ENCODE results near the gene ROPN1.

Gene ROPN1

DNA sequence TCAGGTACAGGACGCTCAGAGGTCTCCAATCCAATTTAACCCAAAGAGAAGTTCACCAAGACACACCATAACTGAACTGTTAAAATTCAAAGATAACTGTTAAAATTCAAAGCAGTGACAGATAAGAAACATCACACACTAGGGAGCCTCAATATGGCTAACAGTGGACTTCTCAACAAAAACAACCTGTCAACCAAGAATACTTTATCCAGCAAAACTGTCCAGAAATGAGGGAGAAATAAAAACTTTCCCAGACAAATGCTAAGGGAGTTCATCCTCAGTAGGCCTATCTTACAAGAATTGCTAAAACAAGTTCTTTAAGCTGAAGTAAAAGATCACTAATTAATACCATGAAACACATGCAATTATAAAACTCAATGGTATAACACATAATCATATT is 71.5 kb downstream of the ROPN1 start:
- Histone ChIP-seq H3K4me1 (ENCODE audit: control extremely low read depth in 1 of 4, control insufficient read depth in 4 of 4, insufficient read depth in 4 of 4, low read length in 3 of 4) (no peaks in the 10 kb centered on the region), H3K36me3 (ENCODE audit: control insufficient read depth in 4 of 4, insufficient read depth in 4 of 4, low read length in 3 of 4) (peaks cover 14 to 63% (median 28%) of the 10 kb centered on the region in 4 experiments), H3K27me3 (replicated peaks in 2 of 5; ENCODE audit: control insufficient read depth in 4 of 5, insufficient read depth in 5 of 5, low read length in 4 of 5) (no peaks in the 10 kb centered on the region), H3K4me3 (ENCODE audit: control insufficient read depth in 1 of 7, extremely low read depth in 1 of 7, insufficient read depth in 4 of 7, low read depth in 2 of 7, low read length in 6 of 7) (no peak overlapping the region), H3K9me3 (ENCODE audit: control extremely low read depth in 1 of 5, control insufficient read depth in 4 of 5, insufficient read depth in 2 of 5, low read depth in 1 of 5, low read length in 4 of 5) (peaks cover 6 to 55% (median 21%) of the 10 kb centered on the region in 5 experiments), H3K27ac (ENCODE audit: insufficient read depth in 1 of 2, low read depth in 1 of 2, low read length in 2 of 2, poor library complexity in 1 of 2, severe bottlenecking in 2 of 2) (no peak overlapping the region)
- no CpG with 5 or more reads among the region's 1 CpG for WGBS (ENCODE audit: insufficient coverage)
- CTCF ChIA-PET = no interaction called here
- POLR2A ChIA-PET = no interaction called here
- DNase-seq = peak; percentile 8 to 43 (median 28)

DNA sequence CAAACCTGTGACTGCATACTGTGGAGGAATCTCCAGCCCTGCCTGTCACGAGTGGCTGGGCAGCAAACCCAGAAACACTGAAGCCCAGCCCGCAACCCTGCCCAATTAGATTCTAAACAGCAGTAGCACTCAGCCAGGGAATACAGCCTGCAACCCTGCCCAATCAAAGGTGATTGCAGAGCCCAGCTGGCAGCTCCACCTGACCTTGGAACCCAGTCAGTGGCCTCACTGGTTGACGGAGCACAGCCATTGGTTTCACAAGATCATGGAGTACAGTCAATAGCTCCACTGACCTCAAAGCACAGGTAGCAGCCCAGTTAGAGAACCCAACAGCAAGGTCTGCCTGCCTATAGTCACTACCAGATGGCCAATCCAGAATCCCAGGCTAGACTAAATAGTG is 72.6 kb downstream of the ROPN1 start:
- whole genome bisulfite sequencing (ENCODE audit: insufficient coverage) = 94% methylated on average over 3 of the region's 3 CpGs
- peaks cover 14 to 53% (median 31%) of the 10 kb centered on the region in 4 experiments for H3K36me3 ChIP-seq (ENCODE audit: control insufficient read depth in 4 of 4, insufficient read depth in 4 of 4, low read length in 3 of 4)

More for the DNA sequence above, 72.6 kb downstream of the ROPN1 start:
- Histone ChIP-seq H3K27me3 (replicated peaks in 2 of 5; ENCODE audit: control insufficient read depth in 4 of 5, insufficient read depth in 5 of 5, low read length in 4 of 5) (no peaks in the 10 kb centered on the region), H3K27ac (ENCODE audit: insufficient read depth in 1 of 2, low read depth in 1 of 2, low read length in 2 of 2, poor library complexity in 1 of 2, severe bottlenecking in 2 of 2) (no peak overlapping the region), H3K9me3 (ENCODE audit: control extremely low read depth in 1 of 5, control insufficient read depth in 4 of 5, insufficient read depth in 2 of 5, low read depth in 1 of 5, low read length in 4 of 5) (peaks cover 6 to 46% (median 21%) of the 10 kb centered on the region in 5 experiments), H3K4me3 (ENCODE audit: control insufficient read depth in 1 of 7, extremely low read depth in 1 of 7, insufficient read depth in 4 of 7, low read depth in 2 of 7, low read length in 6 of 7) (no peak overlapping the region), H3K4me1 (ENCODE audit: control extremely low read depth in 1 of 4, control insufficient read depth in 4 of 4, insufficient read depth in 4 of 4, low read length in 3 of 4) (no peaks in the 10 kb centered on the region)
- ChIA-PET POLR2A (no interaction called here), CTCF (no interaction called here)
- no peak for DNase-seq
